GOT3 (cell line): ENCODE data around the gene TMEM205.
"Not testable (repeated sequence)": the region's sequence is repeated elsewhere in the genome, so short reads cannot be mapped to it uniquely, and the experiment has no call there.

ENCODE experiments used
- DNase-seq: peaks from one replicate; lab custom pipeline; 2025; ENCODE audit warnings: mixed read lengths; lab: John Stamatoyannopoulos, UW

TMEM205 gene

GRCh38 chr19:11346104-11346940, at the start of gene TMEM205, which contains the start of gene CCDC159:
TSS of gene TMEM205 (minus strand) at chr19:11346268. CDS start at chr19:11345619, 649 bp downstream.
TSS of gene CCDC159 (plus strand) at chr19:11346519. CDS start at chr19:11346607, 88 bp downstream.
- peak; percentile 91 for DNase-seq

GRCh38 chr19:11390933-11391680, 45.0 kb upstream of the TMEM205 start:
- no peak for DNase-seq

- no peak for DNase-seq
Measured at GRCh38 chr19:11390359-11390758, 44.3 kb upstream of the TMEM205 start.

- DNase-seq: no peak
Measured at GRCh38 chr19:11387162-11388034, 41.3 kb upstream of the TMEM205 start.

- DNase-seq: no peak
Measured at GRCh38 chr19:11384778-11385129, 38.7 kb upstream of the TMEM205 start.

GRCh38 chr19:11383706-11384048, 37.6 kb upstream of the TMEM205 start:
- DNase-seq: no peak

GRCh38 chr19:11382898-11383705, 37.0 kb upstream of the TMEM205 start:
- no peak for DNase-seq

GRCh38 chr19:11380653-11381537, 34.8 kb upstream of the TMEM205 start:
- DNase-seq: peak; percentile 71

- DNase-seq: no peak
Measured at GRCh38 chr19:11379857-11380350, 33.8 kb upstream of the TMEM205 start.

- not testable (repeated sequence) for DNase-seq
Measured at GRCh38 chr19:11379269-11379845, 33.3 kb upstream of the TMEM205 start.

GRCh38 chr19:11378319-11379189, 32.5 kb upstream of the TMEM205 start:
- DNase-seq: no peak

GRCh38 chr19:11377756-11378155, 31.7 kb upstream of the TMEM205 start:
- DNase-seq: no peak

- DNase-seq: no peak
Measured at GRCh38 chr19:11377237-11377636, 31.2 kb upstream of the TMEM205 start.

GRCh38 chr19:11375143-11375948, 29.3 kb upstream of the TMEM205 start:
- no peak for DNase-seq

- peak; percentile 95 for DNase-seq
Measured at GRCh38 chr19:11374433-11375142, 28.5 kb upstream of the TMEM205 start, which contains the start of gene SWSAP1. TSS of gene SWSAP1 (plus strand) at chr19:11374666. CDS start at chr19:11374681, 15 bp downstream.

- no peak for DNase-seq
Measured at GRCh38 chr19:11373885-11374432, 27.9 kb upstream of the TMEM205 start.
